Left cardiac atrium (tissue), 4 donors: ENCODE results near the gene GINS3. TPM values are rescaled to one million over a fixed set of nuclear protein-coding genes. Genes with fewer than 3 reads are reported as not detected.

ENCODE experiments used
- ATAC-seq, 2 donors: fragments of 200-7000 bp; cut with Tn5 transposase; one replicate each; pipeline ENCODE4 v1.9.1; 2020; ENCODE audit warnings: mild to moderate bottlenecking in 2 of 2, moderate library complexity in 2 of 2
- DNase-seq: peaks from one replicate; pipeline ENCODE4 v3.0.0-alpha.2; 2020
- intact Hi-C, 2 donors: fragments of 100-400 bp; cut with DNase I; formaldehyde crosslinking; loops; one replicate each; pipeline versions ENCODE4 v1.14.1 to v1.15.1; 2022 to 2023
- long read RNA-seq: library from polyadenylated mRNA; unstranded; transcript quantifications from one replicate; pipeline ENCODE4 v2.0.0, GENCODE V29; 2021
- total RNA-seq, 2 donors: library from RNA; stranded (reverse); fragmentation: NEBNext Ultra II Directional; extraction: Animal tissue kit (Norgen Biotek cat#: 25700); gene quantifications; one replicate each; pipeline ENCODE4 v1.2.1, GENCODE V29; 2021
- donor health status: DM: no; HTN: yes; CAD: no.
- donor health status: DM: no; HTN: yes; CAD: no; lungs with severe emphysema.
- donor health status: DM: yes; HTN: yes; CAD: no.
- donor health status: Dilated cardiomyopathy.

Gene GINS3
- 1 to 10 TPM; 5.0 to 5.6 TPM for total RNA-seq
- long read RNA-seq, partial matches to known transcripts, result 0 of 6 reads
- long read RNA-seq, other reads (novel, unspliced or antisense), result 0 of 6 reads

GRCh38 chr16:58392215-58393137 lies at the start of gene GINS3:
Gene GINS3, plus strand, starts transcription at chr16:58392471. Its CDS starts 131 bp downstream, at chr16:58392602.
- ATAC-seq (peak; percentile 97 to 99), DNase-seq (peak; percentile 92)
- intact Hi-C loops, result loop anchor here in 1 of 2 donors (10.0 kb wide), 1 partner anchor 92 kb away; no protein-coding TSS in a partner anchor

- intact Hi-C loops, result no loop called here
- ATAC-seq (no peak), DNase-seq (no peak)
These were observed 48.7 kb upstream of the GINS3 start for GRCh38 chr16:58343562-58343961.

- ATAC-seq (no peak), DNase-seq (no peak)
- intact Hi-C loops, result loop anchor here in 1 of 2 donors (5.0 kb wide), 1 partner anchor 67 kb away; no protein-coding TSS in a partner anchor
These were observed 46.5 kb upstream of the GINS3 start for GRCh38 chr16:58345574-58346354.

- ATAC-seq (no peak), DNase-seq (no peak)
- intact Hi-C loops, result loop anchor here in 1 of 2 donors (5.0 kb wide), 1 partner anchor 65 kb away; no protein-coding TSS in a partner anchor
These were observed 45.4 kb upstream of the GINS3 start for GRCh38 chr16:58346831-58347371.

GRCh38 chr16:58348986-58349385 lies 43.3 kb upstream of the GINS3 start:
- intact Hi-C loops, result loop anchor here in 1 of 2 donors (5.0 kb wide), 1 partner anchor 63 kb away; no protein-coding TSS in a partner anchor
- ATAC-seq (no peak), DNase-seq (no peak)

- ATAC-seq (no peak), DNase-seq (no peak)
- intact Hi-C loops, result no loop called here
These were observed 39.6 kb upstream of the GINS3 start for GRCh38 chr16:58352690-58353089.

GRCh38 chr16:58360041-58360634 lies 32.1 kb upstream of the GINS3 start:
- no peak for DNase-seq
- intact Hi-C loops, result no loop called here

GRCh38 chr16:58361726-58362125 lies 30.5 kb upstream of the GINS3 start:
- ATAC-seq, result no peak
- intact Hi-C loops, result no loop called here
- no peak for DNase-seq

More at GRCh38 chr16:58360041-58360634, 32.1 kb upstream of the GINS3 start:
- no peak for ATAC-seq

GRCh38 chr16:58363746-58364393 lies 28.4 kb upstream of the GINS3 start:
- no peak for ATAC-seq
- intact Hi-C loops, result no loop called here
- no peak for DNase-seq

- intact Hi-C loops, result no loop called here
- no peak for DNase-seq
- ATAC-seq, result no peak
These were observed 26.6 kb upstream of the GINS3 start for GRCh38 chr16:58365623-58366022.

- intact Hi-C loops, result no loop called here
- ATAC-seq (no peak), DNase-seq (no peak)
These were observed 25.8 kb upstream of the GINS3 start for GRCh38 chr16:58366247-58367031.

- DNase-seq, result no peak
- intact Hi-C loops, result no loop called here
- ATAC-seq, result no peak
These were observed 25.0 kb upstream of the GINS3 start for GRCh38 chr16:58367252-58367651.

GRCh38 chr16:58371841-58372240 lies 20.4 kb upstream of the GINS3 start:
- ATAC-seq (no peak), DNase-seq (no peak)
- intact Hi-C loops, result no loop called here

- intact Hi-C loops, result no loop called here
- no peak for DNase-seq
- no peak for ATAC-seq
These were observed 16.9 kb upstream of the GINS3 start for GRCh38 chr16:58375386-58375785.

- intact Hi-C loops, result no loop called here
- DNase-seq (no peak), ATAC-seq (no peak)
These were observed 14.3 kb upstream of the GINS3 start for GRCh38 chr16:58377932-58378331.

GRCh38 chr16:58378401-58378800 lies 13.9 kb upstream of the GINS3 start:
- ATAC-seq, result no peak
- intact Hi-C loops, result no loop called here
- DNase-seq, result no peak

- DNase-seq (no peak), ATAC-seq (no peak)
- intact Hi-C loops, result no loop called here
These were observed 12.5 kb upstream of the GINS3 start for GRCh38 chr16:58379736-58380135.

- DNase-seq, result no peak
- no peak for ATAC-seq
- intact Hi-C loops, result no loop called here
These were observed 10.6 kb upstream of the GINS3 start for GRCh38 chr16:58381661-58382060.
